ENCODE measurements around the gene ME3.
"Not testable (repeated sequence)": the region's sequence is repeated elsewhere in the genome, so short reads cannot be mapped to it uniquely, and the experiment has no call there.

ME3 gene

DNA sequence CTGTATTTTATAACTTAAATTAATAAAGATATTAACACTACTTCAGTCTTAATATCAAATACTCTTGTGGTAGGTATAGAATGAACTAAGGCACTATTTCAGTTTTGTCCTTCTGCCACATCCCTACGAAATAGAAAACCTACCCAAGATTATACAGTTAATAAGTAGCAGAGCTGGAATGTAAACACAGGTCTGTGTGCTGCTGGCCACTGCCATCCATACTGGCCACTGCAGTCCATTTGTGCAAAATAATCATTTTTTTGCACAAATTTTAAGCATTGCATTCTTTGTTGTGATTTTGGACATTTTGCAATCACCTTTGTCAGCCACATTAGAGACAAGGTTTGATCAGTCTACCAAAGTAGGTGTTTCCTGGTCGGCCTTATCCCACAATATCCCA, 91.9 kb downstream of the ME3 start:
- DNase-seq, result no peak

DNA sequence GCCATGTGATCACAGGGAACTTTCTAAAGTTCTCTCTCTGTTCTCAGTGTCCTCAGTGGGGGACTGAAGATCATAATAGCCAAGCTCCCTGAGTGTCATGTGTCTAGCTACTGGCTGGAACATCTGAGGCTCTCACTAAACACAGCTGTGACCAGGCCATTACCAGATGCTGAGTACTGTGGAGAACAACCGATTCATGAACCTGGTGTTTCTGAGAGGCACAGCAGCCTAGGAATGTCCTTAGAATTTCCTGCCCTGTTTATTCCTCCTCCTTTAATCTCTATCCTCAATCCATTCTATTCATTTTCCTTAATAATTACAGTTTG, 93.0 kb downstream of the ME3 start:
- DNase-seq, result no peak

DNA sequence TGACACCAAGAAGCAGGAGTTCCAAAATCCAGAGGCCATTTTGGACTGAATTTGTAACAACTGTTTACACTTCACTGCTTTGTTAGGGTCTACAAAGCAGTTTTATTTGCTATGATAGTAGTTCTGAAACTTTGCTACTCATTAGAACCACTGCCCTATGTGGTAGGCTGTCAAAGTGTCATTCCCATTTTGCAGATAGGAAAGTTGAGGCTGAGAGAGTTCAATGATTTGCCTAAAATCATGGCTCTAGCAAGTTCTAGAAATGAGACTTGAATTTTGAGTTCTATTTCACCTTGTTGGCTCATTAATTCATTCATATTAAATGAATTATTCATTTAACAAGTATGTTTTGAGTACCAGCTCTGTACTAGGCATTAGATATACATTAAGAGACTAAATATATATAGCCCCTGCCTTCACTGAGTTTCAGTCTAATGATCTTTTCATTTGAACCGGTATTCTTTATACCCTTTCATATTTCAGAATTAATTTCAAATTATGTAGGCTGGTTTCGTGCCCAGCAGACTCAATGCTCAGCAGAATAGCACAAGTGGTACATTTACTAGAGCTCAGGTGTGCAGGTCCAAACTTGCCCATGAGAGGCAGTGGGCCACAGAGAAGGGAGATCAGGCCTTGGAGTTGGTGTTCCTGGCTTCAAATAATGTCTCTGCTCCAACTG, 93.5 kb downstream of the ME3 start:
- no peak for DNase-seq

DNA sequence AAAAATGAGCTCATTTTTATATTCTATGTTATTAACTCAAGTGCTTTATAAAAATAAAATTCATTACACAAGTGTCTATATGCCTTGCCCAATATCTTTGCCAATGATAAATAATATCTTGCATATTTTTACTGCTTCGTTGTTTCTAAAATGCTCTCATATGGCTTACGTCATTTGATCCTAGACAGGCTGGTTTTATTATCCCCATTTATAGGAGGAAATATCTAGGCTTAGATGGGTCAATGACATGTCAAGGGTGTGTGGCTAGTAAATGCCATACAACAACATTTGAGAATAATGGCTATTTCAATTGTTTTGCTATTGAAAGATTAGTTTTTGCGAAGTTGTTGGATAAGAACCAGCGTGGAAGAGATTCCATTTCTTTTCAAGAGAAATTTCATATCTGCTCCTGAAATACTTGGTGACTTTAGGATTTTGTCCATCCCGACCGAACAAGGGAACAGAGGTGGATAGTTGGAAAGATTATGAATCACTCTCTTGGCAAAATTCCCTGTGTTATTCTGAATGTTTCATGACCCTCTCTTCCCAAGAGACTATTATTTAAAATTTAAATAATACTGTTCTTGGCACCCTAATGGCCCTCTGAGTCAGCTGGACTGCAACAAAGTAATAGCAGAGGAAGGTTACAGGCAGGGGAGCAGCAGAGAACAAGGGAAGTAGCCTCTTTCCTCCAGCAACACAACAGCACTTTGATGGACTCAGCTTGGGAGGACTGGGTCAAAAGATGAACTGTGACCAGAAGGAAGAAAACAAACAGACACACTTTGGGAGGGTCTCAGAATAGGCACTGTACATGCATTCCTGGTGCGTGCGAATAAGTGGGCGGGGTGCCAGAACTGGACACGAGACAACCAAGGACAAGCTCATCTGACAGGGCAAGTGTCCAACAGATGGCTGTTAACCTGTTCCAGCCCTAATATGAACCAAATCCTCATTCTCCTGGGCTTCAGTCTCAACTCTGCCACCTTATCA, 94.5 kb downstream of the ME3 start:
- no peak for DNase-seq

DNA sequence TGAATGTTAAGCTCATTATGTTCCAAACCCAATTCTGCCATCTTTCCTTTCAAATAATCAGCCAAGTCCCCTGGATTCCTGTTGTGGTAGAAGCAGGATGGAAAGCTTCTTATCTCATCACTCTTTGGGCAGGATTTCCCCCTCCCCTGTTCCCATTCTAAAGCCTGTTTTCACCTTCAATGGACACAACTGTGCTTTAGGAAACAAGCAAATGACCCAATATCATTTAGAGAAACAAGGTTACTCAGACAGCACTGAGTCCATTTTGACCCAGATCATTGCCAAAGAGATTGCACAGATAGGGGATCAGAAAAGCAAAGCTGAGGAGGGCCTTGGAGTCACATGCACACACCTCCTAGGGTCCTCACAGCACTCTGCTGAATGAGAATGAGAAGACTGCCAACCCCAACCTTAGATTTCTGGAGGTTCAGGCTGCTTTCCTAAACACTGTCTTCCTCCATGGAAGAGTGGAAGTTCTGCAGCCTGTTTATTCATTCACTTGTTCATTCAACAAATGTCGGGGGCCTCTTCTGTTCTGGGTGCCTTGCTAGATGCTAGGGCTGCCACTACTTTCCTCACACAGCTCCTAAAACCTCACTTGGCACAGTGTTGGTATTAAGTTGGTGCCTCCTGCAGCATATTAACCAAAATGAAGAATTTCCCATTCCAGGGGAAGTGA, 95.3 kb downstream of the ME3 start:
- no peak for DNase-seq

DNA sequence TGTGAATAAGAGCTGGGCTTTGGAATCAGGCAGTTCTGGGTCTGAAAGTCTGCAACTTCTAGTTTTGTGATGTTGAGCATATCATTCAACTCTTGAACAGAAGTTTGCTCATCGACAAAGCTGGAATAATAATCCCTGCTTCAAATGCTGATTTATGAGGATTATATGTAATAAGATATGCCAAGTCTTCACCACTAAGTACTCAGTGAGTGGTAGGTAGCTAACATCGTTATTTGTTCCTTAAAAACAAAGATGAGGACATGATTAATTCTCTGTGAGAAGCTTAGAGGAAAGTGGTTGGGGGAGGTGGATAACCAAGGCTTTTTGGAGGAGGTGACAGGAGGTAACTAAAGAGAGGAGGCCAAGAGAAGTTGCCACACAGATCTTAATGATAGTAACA, 96.5 kb downstream of the ME3 start:
- DNase-seq, result no peak

DNA sequence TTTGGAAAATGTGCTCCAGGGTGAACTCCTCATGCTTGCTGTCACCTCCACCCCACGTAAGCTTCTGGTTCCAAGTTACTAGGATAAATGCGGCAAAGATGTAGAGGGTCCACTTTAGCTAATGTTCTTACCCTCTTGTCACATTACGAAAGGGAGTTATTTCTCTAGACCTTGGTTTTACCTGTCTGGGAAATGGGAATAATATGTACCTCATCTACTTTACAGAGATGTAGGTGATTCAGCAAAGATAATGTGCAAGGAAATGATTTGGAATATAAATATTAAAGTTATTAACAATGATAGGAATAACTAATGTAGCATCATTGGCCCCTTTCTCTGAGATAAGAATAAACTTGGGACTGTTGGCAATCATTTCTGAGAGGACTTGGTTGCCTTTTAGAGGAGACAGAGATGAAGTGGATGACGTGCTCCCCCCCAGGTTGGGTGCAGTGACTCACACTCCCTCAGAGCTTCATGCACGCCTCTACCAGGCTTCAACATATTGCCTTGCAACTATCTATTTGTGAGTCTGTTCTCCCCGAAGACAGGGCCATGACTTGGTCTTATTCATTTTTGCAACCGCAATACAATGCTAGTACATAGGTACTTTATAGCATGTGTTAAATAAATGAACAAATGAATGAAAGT, 97.1 kb downstream of the ME3 start:
- DNase-seq, result no peak

DNA sequence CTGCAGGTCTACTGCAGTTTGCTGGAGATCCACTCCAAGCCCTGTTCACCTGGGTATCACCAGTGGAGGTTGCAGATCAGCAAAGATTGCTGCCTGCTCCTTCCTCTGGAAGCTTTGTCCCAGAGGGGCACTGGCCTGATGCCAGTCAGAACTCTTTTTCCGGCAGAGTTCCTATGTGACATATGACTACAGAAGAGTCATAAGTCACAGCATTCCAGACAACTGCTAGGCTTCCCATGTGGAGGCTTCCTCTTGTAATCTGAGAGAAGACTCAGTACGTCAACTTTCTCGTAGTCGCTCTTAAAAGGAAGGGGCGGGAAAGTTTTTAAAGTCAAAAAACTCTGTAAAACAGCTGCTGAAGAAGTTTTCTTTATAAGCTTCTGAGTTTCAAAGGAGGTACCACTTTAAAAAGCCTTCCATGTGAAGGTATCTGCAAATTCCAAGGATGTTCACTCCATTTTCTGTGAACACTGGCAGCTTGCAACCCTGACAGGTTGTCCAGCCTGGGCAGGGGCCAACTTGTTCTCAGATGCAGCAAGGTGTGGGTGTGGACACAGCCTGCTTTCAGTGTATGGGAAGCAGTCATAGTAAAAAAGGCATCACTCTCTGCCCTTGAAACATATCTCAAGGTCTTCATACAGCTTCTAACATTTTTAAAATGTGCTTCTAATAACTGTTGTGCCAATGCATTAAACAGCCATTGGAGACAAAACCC, 97.8 kb downstream of the ME3 start:
- DNase-seq, result no peak

DNA sequence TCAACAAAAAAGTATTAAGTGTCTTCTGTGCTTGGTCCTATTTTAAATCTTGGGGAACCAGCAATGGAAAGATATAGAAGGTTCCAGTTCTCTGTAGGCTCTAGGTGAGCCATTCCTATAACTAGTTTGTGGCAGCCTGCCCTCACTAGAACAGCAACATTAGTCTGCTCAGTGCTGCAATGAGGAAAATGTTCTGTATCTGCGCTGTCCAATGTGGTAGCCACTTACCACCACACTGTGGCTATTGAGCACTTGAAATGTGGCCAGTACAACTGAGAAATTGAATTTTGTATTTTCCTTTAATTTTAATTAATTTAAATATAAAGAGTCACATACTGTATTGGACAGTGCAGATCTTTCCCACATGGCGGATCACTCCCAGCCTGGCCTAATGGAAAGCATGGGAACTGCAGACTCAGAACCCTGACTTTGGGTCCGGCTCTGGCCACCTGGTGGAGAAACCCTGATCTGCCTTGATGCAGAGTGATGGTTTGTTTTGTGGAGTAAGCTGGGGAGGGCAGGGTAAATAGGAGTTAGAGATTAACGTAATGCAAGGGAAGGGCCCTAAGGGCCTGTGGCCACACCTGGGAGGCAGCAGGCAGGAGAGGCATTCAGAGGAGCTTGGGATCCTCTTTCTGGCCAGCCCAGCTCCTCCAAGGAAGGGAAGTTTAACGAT, 101.0 kb downstream of the ME3 start:
- DNase-seq, result no peak

DNA sequence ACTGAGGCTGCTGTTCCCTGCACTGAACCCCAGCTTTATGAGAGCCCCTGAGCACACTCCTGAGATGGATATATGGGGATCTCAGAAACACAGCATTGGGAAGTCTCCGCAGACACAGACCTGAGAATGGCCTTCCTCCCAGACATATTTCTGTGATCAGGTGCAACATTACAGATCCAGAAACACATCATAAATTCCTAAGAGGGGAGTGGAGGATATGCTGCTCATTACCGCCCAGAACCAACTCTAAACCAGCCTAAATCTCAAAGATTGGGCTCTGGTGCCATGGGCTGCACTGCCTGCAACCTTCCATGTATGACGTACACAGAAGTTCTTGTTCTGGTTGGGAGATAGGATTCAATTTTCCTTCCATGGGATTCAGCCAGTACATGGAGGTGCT, 102.0 kb downstream of the ME3 start:
- no peak for DNase-seq

DNA sequence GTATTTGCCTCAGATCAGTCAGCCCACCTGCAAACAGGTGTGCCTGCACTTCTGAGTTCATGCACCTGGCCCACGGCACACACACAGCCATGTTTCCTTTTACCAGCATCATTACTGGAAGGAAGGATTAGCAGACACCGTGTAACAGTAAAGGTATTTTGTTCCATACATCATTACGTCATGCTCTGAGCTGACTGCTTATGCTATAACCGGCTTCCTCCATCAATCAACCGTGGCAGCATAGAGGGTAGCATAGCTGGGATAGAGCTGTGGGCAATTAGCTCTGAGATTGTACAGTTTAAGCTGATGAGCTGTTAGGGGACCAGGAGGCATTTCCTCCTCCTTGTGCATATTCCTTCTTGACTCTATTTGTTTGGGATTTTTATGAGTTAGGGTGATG, 102.4 kb downstream of the ME3 start:
- DNase-seq, result no peak

DNA sequence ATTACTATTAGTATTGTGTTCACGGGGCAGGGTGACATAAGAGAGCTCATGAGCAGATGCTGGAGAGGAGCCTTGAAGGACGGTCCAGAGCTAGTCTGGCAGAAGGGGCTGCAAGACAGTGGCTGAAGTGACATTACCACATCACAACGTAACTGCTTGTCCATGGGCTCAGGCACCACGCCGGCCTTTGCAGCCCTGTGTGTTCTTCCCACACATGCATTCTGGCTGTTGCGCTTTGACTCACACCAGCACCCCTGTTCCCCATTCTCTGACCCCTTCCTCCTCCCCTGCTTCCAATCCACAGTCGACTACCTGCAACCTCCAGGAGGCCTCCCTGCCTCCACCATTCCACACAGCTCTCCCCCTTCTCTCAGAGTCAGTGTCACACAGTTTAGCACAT, 103.3 kb downstream of the ME3 start:
- no peak for DNase-seq

DNA sequence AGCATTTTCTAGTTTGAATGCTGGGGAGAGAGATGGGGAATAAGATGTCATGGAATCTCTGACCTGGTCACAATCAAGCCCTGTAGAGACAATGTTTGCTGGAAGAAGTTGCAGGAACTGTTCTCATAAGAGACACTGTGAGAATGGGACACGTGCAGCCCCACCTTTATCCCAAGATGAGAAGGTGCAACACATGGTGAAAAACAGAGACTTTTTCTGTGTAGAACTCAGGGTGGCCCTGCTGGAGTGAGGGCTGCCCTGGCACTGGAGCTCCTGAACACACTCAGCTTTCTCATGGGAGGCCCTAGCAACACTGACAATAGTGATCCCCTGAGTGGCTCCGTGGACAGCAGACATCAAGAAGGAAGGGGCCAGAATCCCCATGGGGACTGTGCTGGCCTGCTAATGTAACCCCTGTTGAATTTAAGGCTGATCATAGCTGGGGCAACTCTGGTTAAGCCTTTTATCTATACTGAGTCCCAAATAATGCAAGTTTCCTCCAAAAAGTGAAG, 106.6 kb downstream of the ME3 start:
- DNase-seq, result no peak

DNA sequence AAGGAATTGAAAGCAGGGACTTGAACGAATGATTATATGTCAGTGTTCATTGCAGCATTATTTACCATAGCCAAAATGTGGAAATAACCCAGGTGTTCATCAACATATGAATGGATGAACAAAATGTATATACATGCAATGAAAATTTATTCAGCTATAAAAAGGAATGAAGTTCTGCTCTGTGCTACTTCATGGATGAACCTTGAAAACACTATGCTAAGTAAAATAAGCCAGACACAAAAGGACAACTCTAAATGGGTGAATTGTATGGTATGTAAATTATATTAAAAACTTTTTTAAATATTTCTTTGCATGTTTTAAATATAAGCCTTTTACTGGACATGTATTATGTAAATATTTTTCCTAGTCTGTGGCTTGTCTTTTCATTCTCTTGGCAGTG, 107.0 kb downstream of the ME3 start:
- DNase-seq, result no peak

DNA sequence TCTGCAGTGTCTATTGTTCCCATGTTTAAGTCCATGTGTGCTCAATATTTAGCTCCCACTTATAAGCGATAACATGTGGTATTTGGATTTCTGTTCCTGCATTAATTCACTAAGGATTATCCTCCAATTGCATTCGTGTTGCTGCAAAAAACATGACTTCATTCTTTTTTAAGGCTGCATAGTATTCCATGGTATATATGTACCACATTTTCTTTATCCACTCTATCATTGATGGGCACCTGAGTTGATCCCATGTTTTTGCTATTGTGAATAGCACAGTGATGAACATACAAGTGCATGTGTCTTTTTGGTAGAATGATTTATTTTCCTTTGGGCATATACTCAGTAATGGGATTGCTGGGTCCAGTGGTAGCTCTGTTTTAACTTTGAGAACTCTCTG, 109.6 kb downstream of the ME3 start:
- DNase-seq, result not testable (repeated sequence)

DNA sequence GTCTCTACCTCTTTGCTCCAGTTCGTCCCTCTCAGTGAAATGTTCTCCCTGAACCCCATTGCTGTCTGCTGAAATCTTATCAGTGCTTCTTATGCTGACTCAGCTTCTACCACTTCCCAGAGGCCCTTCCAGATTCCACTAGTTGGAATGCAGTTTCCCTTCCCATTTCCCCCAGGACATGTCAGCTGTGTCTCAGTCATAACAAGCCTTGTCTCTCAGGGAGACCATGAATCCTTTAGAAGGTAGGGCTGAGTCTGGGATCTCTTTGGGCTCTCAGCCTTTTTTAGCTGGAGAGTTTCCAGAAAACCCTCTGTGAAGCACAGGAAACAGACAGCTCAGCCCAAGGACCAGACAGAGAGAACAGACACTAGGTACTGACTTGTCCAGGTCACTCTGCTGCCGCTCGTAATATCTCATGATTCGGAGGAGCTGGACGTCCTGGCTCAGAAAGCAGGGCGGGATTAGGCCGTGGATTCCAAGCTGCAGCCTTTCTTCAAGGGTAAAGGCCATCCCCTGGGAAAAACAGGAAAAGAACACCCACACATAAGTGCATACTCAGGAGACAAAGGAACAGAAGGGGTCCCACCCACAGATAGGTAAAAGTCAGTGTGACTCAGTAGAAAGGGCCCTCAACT, 113.0 kb downstream of the ME3 start:
- no peak for DNase-seq

DNA sequence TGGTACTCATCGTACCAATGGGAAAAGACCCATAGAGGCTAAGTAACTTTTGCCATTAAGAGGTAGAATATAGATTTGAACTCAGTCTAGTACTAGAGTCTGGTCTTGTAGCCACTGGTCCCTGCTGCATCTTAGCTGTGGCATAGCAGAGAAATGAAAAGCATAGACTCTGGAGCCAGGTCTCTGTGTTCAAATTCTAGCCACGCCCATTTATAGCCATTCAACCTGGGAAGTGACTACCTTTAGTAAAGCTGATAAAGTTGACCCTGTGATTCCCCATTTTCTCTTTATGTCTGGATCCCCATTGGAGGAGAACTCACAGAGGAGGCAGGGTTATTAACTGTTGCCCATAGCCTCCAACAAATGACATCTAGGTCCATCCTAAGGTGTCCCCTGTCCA, 113.6 kb downstream of the ME3 start:
- DNase-seq, result no peak

DNA sequence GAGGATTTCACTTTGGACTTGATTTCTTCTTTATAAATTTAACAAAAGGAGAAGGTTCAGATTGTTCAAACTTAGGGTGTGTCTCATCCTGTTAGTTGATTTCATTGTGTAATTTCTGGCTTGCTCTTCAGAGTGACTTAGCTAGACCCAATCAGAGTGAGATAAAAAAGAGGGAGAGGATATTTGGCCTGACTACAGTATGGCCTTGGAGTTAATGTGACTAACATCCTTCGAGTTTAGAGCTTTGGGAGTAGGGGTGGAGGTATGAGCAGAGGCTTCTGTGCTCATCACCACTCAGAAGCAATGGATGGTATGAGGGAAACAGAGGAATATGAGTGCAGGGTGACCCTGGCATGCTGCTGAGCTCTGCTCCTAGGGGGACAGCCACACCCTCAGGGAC, 114.2 kb downstream of the ME3 start:
- DNase-seq, result no peak

DNA sequence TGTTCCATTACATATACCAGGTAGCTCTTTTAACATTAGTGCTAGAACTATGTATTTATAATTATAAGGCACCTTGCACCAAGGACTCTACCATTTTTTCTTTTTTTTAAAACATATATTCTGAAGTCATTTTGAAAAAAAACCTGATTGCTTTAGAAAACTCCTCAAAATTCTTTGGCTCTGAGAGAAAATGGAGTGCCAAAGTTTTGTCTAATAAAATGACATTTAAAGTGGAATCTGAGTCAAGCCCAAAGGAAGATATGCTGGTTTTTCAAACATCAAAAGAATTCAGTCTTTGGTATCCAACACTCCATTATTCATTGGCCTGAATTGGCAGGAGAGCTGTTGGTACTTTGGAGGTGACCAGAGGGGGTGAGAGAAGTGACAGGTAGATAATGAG, 116.5 kb downstream of the ME3 start:
- DNase-seq, result no peak

DNA sequence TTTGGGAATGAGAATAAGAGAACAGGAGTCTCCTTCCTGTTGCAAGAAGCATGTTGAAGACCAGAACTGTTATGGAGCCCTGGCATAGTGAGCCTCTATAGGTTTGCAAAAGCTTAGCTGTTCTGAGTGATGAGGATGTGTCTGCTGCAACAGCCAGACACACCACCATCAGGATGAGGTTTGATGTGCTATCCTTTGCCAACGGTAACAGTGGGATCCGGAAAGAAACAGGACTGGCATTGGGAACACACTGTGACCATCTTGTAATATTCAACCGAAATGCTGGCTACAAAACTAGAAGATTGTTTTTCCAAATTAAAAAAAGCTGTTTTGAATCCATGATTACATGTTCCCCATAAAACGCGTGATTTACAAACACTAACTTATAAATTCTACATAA, 117.0 kb downstream of the ME3 start:
- DNase-seq, result no peak

DNA sequence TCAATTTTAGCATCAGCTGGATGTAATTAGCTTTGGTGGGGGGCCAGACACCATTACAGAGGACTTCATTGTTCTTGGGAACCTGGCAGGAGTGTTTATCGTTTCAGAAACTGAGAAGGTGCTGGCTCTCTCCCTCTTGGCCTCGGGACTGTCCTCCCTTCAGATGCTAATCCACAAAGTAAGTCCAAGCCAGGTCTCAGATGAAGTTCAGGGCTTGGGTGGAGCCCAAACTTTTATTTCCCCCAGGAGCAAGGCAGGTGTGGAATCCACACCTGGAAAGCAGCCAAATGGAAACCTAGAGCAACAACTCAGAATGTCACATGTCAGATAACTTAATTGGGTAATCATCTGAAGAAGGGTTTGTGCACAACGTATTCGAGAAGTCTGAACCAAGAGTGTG, 119.2 kb downstream of the ME3 start:
- DNase-seq, result no peak
